Measurements from ENCODE around the gene CCDC13. TPM values are rescaled to one million over a fixed set of nuclear protein-coding genes. Genes with fewer than 3 reads are reported as not detected.

Gene CCDC13
- total RNA-seq (2022) (0.82 and 1.4 TPM in 2 replicates), Bru-seq, nascent RNA (percentile 39 among the genes with signal in this experiment), BruChase-seq, experiment 1, labeled RNA remaining after a 2-hour chase (percentile 69 among the genes with signal in this experiment), BruChase-seq, experiment 2, labeled RNA remaining after a 6-hour chase (percentile 70 among the genes with signal in this experiment)
- long read RNA-seq = 0 reads

GRCh38 chr3:42772670-42773408, at the start of gene CCDC13:
Gene CCDC13 (minus strand): TSS chr3:42773253. CDS start chr3:42758345, 14,908 bp downstream.
- H3K27me3 ChIP-seq (replicated peaks; ENCODE audit: control insufficient read depth, insufficient read depth, low read length) = no peaks in the 10 kb centered on the region
- DNase-seq = peak in 1 of 2 experiments; percentile 52
- Mint-ChIP-seq H3K4me1 (ENCODE audit: low read depth, unreplicated experiment) (no peaks in the 10 kb centered on the region), H3K4me3 (ENCODE audit: unreplicated experiment) (peak within 1 kb of the TSS; percentile 59), H3K27ac (ENCODE audit: unreplicated experiment) (no peak within 1 kb of the TSS), H3K36me3 (ENCODE audit: insufficient read depth, unreplicated experiment) (peaks cover 6% of the 10 kb centered on the region), H3K27me3 (ENCODE audit: insufficient read depth, unreplicated experiment) (no peaks in the 10 kb centered on the region), H3K9me3 (ENCODE audit: unreplicated experiment) (no peaks in the 10 kb centered on the region)
- intact Hi-C loops (cut with micrococcal nuclease; ENCODE audit: unreplicated experiment) = no loop called here
- no peak within 1 kb of the TSS for H3K4me3 ChIP-seq (ENCODE audit: low read depth, low read length)
- H3K36me3 ChIP-seq (ENCODE audit: control insufficient read depth, insufficient read depth, low read length) = no peaks in the 10 kb centered on the region
- H3K4me1 ChIP-seq = no peaks in the 10 kb centered on the region
- POLR2A ChIA-PET = interaction anchor here (0.6 kb wide), 1 partner anchor 28 kb away, joined by 3 read pairs; no protein-coding TSS in a partner anchor
- TF ChIP-seq CTCF (IDR thresholded peaks at IDR 0.05; ENCODE audit: insufficient read depth in 1 of 2, low read depth in 1 of 2, low read length in 1 of 2, severe bottlenecking in 1 of 2, unreplicated experiment in 1 of 2) = no peak
- H3K9me3 ChIP-seq = no peaks in the 10 kb centered on the region
- BruUV-seq (replicated peaks) = no TSS peak
- CTCF ChIA-PET = no interaction called here

GRCh38 chr3:42822828-42823227, 49.8 kb upstream of the CCDC13 start:
- no peaks in the 10 kb centered on the region for H3K36me3 ChIP-seq (ENCODE audit: control insufficient read depth, insufficient read depth, low read length)
- Mint-ChIP-seq H3K9me3 (ENCODE audit: unreplicated experiment) (no peaks in the 10 kb centered on the region), H3K27me3 (ENCODE audit: insufficient read depth, unreplicated experiment) (no peaks in the 10 kb centered on the region), H3K4me1 (ENCODE audit: low read depth, unreplicated experiment) (peaks cover 35% of the 10 kb centered on the region), H3K27ac (ENCODE audit: unreplicated experiment) (no peak overlapping the region), H3K4me3 (ENCODE audit: unreplicated experiment) (no peak overlapping the region), H3K36me3 (ENCODE audit: insufficient read depth, unreplicated experiment) (no peaks in the 10 kb centered on the region)
- H3K4me3 ChIP-seq (ENCODE audit: low read depth, low read length) = no peak overlapping the region
- peaks cover 20% of the 10 kb centered on the region for H3K4me1 ChIP-seq
- H3K9me3 ChIP-seq = no peaks in the 10 kb centered on the region
- intact Hi-C loops (cut with micrococcal nuclease; ENCODE audit: unreplicated experiment) = no loop called here
- ChIA-PET POLR2A (no interaction called here), CTCF (no interaction called here)
- DNase-seq = no peak
- no peaks in the 10 kb centered on the region for H3K27me3 ChIP-seq (replicated peaks; ENCODE audit: control insufficient read depth, insufficient read depth, low read length)
- TF ChIP-seq CTCF (IDR thresholded peaks at IDR 0.05; ENCODE audit: insufficient read depth in 1 of 2, low read depth in 1 of 2, low read length in 1 of 2, severe bottlenecking in 1 of 2, unreplicated experiment in 1 of 2) = no peak
- no TSS peak for BruUV-seq (replicated peaks)

GRCh38 chr3:42820746-42821051, 47.6 kb upstream of the CCDC13 start:
- H3K4me3 Mint-ChIP-seq (ENCODE audit: unreplicated experiment) = no peak overlapping the region
- peaks cover 14% of the 10 kb centered on the region for H3K4me1 Mint-ChIP-seq (ENCODE audit: low read depth, unreplicated experiment)
- no peak for DNase-seq
- no peak for TF ChIP-seq CTCF (IDR thresholded peaks at IDR 0.05; ENCODE audit: insufficient read depth in 1 of 2, low read depth in 1 of 2, low read length in 1 of 2, severe bottlenecking in 1 of 2, unreplicated experiment in 1 of 2)
- no peaks in the 10 kb centered on the region for H3K9me3 ChIP-seq
- no peak overlapping the region for H3K27ac Mint-ChIP-seq (ENCODE audit: unreplicated experiment)
- H3K27me3 ChIP-seq (replicated peaks; ENCODE audit: control insufficient read depth, insufficient read depth, low read length) = no peaks in the 10 kb centered on the region
- no peaks in the 10 kb centered on the region for H3K9me3 Mint-ChIP-seq (ENCODE audit: unreplicated experiment)
- ChIA-PET CTCF (no interaction called here), POLR2A (interaction anchor here (0.7 kb wide), 1 partner anchor 8 kb away, joined by 4 read pairs; no protein-coding TSS in a partner anchor)
- no TSS peak for BruUV-seq (replicated peaks)
- H3K27me3 Mint-ChIP-seq (ENCODE audit: insufficient read depth, unreplicated experiment) = no peaks in the 10 kb centered on the region
- no peaks in the 10 kb centered on the region for H3K36me3 Mint-ChIP-seq (ENCODE audit: insufficient read depth, unreplicated experiment)
- no peaks in the 10 kb centered on the region for H3K36me3 ChIP-seq (ENCODE audit: control insufficient read depth, insufficient read depth, low read length)
- peaks cover 11% of the 10 kb centered on the region; the same call in 1 of the 2 replicates for H3K4me1 ChIP-seq
- H3K4me3 ChIP-seq (ENCODE audit: low read depth, low read length) = no peak overlapping the region
- intact Hi-C loops (cut with micrococcal nuclease; ENCODE audit: unreplicated experiment) = no loop called here

Measured in Caco-2 (cell line).